Endothelial cell of umbilical vein (primary cell): ENCODE data around the gene QSER1. TPM values are rescaled to one million over a fixed set of nuclear protein-coding genes. Genes with fewer than 3 reads are reported as not detected.

Source experiments
- BruUV-seq: library from RNA; stranded (reverse); fragments of 400-500 nt; replicated peaks from 2 replicates; lab custom pipeline; 2021; lab: Mats Ljungman, UMichigan
- CTCF ChIA-PET: fragments of 300-600, 350-600 bp; sonication (Branson Sonifier 250); formaldehyde crosslinking; loops from one replicate; lab custom pipeline; 2021; ENCODE audit warnings: antibody characterized with exemption, inconsistent platforms; lab: Charles Lee
- POLR2A ChIA-PET: fragments of 300-600, 350-600 bp; sonication (Branson Sonifier 250); formaldehyde crosslinking; loops from one replicate; lab custom pipeline; 2021; ENCODE audit warnings: antibody characterized with exemption, inconsistent platforms; lab: Charles Lee
- DNase-seq: peaks from one replicate; pipeline ENCODE4 v3.0.0-alpha.2; 2011; ENCODE audit warnings: low read depth, low spot score
- FAIRE-seq: peaks from 2 replicates; lab custom pipeline; 2011; peaks lifted over from hg19 to GRCh38; lab: Jason Lieb, UNC
- H2AFZ ChIP-seq: 2 replicates; pipeline ENCODE4 v1.6.0; 2012; ENCODE audit warnings: low read depth, low read length, control low read depth, inconsistent platforms
- H3K27ac ChIP-seq: 2 replicates; pipeline ENCODE4 v1.5.1; 2011; ENCODE audit warnings: low read depth, mild to moderate bottlenecking, control low read depth, low read length, moderate library complexity; ENCODE audit not compliant: insufficient read depth
- H3K27me3 ChIP-seq, 2 experiments: 2 replicates each; pipeline versions ENCODE4 v1.6.0 to v1.6.1; 2011; ENCODE audit warnings: low read length in 2 of 2, mixed read lengths in 1 of 2; ENCODE audit not compliant: control insufficient read depth in 2 of 2, insufficient read depth in 2 of 2
- H3K36me3 ChIP-seq, 2 experiments: 2 replicates in 1 of 2; 3 replicates in 1 of 2; pipeline ENCODE4 v1.5.1; 2011; ENCODE audit warnings: low read length in 2 of 2, mild to moderate bottlenecking in 1 of 2, moderate library complexity in 1 of 2; ENCODE audit not compliant: control insufficient read depth in 2 of 2, insufficient read depth in 2 of 2; ENCODE audit errors: extremely low read depth in 1 of 2
- H3K4me1 ChIP-seq: 3 replicates; pipeline ENCODE4 v1.5.1; 2011; ENCODE audit warnings: mild to moderate bottlenecking, low read length; ENCODE audit not compliant: control insufficient read depth, insufficient read depth; ENCODE audit errors: extremely low read depth
- H3K4me2 ChIP-seq: 2 replicates; pipeline ENCODE4 v1.6.1; 2011; ENCODE audit warnings: low read length, control low read depth, mixed read lengths; ENCODE audit not compliant: insufficient read depth
- H3K4me3 ChIP-seq, 3 experiments: fragments of 200-600 bp in 1 of 3; sonication (generic), shearing (Covaris generic) in 1 of 3; replicated peaks in 1 of 3; 2 replicates each; pipeline ENCODE4 v1.5.1; 2011 to 2016; ENCODE audit warnings: control low read depth in 3 of 3, low read length in 3 of 3, mild to moderate bottlenecking in 2 of 3, inconsistent platforms in 1 of 3, low read depth in 1 of 3, moderate library complexity in 1 of 3; ENCODE audit not compliant: insufficient read depth in 1 of 3
- H3K79me2 ChIP-seq: 2 replicates; pipeline ENCODE4 v1.6.0; 2012; ENCODE audit warnings: low read length, inconsistent platforms; ENCODE audit not compliant: control insufficient read depth, insufficient read depth
- H3K9ac ChIP-seq: replicated peaks from 2 replicates; pipeline ENCODE3; 2011; ENCODE audit warnings: low read length, control low read depth; ENCODE audit not compliant: insufficient read depth; ENCODE audit errors: extremely low read depth
- H3K9me1 ChIP-seq: replicated peaks from 3 replicates; pipeline ENCODE4 v1.6.0; 2011; ENCODE audit warnings: mild to moderate bottlenecking, low read length; ENCODE audit not compliant: control insufficient read depth, insufficient read depth; ENCODE audit errors: extremely low read depth
- H3K9me3 ChIP-seq: replicated peaks from 2 replicates; pipeline ENCODE4 v1.5.1; 2012; ENCODE audit warnings: low read length, inconsistent platforms; ENCODE audit not compliant: control insufficient read depth, insufficient read depth
- H4K20me1 ChIP-seq: replicated peaks from 2 replicates; pipeline ENCODE3; 2011; ENCODE audit warnings: mild to moderate bottlenecking, low read length; ENCODE audit not compliant: control insufficient read depth, insufficient read depth; ENCODE audit errors: extremely low read depth
- CTCF ChIP-seq, 2 donors: IDR thresholded peaks; 1 replicate in 1 of 2; 2 replicates in 1 of 2; pipeline ENCODE4 v1.5.1; 2011; ENCODE audit warnings: low read length in 2 of 2, mild to moderate bottlenecking in 2 of 2, moderate library complexity in 2 of 2, control low read depth in 1 of 2, inconsistent platforms in 1 of 2, low read depth in 1 of 2; ENCODE audit not compliant: insufficient read depth in 1 of 2; ENCODE audit errors: extremely low read depth in 1 of 2
- GATA2 ChIP-seq: IDR thresholded peaks from 2 replicates; pipeline ENCODE4 v1.7.0; 2011; ENCODE audit warnings: low read depth, mild to moderate bottlenecking, moderate library complexity, mixed read lengths, low read length; ENCODE audit not compliant: insufficient read length, insufficient read depth
- MAX ChIP-seq: IDR thresholded peaks from 2 replicates; pipeline ENCODE4 v1.6.1; 2011; ENCODE audit not compliant: insufficient read depth, insufficient read length
- MYC ChIP-seq: IDR thresholded peaks from one replicate; pipeline ENCODE4 v1.6.1; 2011; ENCODE audit warnings: mild to moderate bottlenecking, low read depth, low read length
- POLR2A ChIP-seq: IDR thresholded peaks from 2 replicates; pipeline ENCODE4 v1.6.1; 2012; ENCODE audit warnings: low read depth, mild to moderate bottlenecking, control low read depth, low read length
- dilution Hi-C: fragments of 300-500 bp; cut with MboI; formaldehyde crosslinking; loops from one replicate; pipeline ENCODE4 v1.15.0; 2019; ENCODE audit warnings: low sequenced_read_pairs; ENCODE audit not compliant: extremely low pct_ligation_motif_present
- intact Hi-C: fragments of 100-400 bp; cut with micrococcal nuclease; formaldehyde crosslinking; loops from one replicate; pipeline ENCODE4 v1.10.0; 2022
- polyA plus RNA-seq, 4 experiments: library from polyadenylated mRNA; depleted of rRNA in 3 of 4; stranded (reverse) in 3 of 4; unstranded in 1 of 4; fragments of >200 nt; gene quantifications; 2 replicates each; pipeline versions ENCODE4 v1.2.1 to v1.2.3, GENCODE V29; 2011 to 2012; ENCODE audit warnings: missing spikeins in 1 of 4
- total RNA-seq: library from RNA; stranded (reverse); gene quantifications from 2 replicates; pipeline ENCODE4 v1.2.3, GENCODE V29; 2021

QSER1 gene
- total and polyA plus RNA-seq, 2 donors (not counting 3 experiments of a cell fraction or from before 2014, with no cell fraction given): 5.5 to 36.6 TPM

- ChIA-PET CTCF (interaction anchor here (1.0 to 2.6 kb wide), 4 partner anchors 8 to 105 kb away, joined by 6 to 32 read pairs (median 18); no protein-coding TSS in a partner anchor), POLR2A (no interaction called here)
- TF ChIP-seq MYC (no peak), GATA2 (no peak), POLR2A (no peak), MAX (no peak), CTCF (IDR thresholded peaks at IDR 0.05; ENCODE audit: extremely low read depth in 1 of 2, insufficient read depth in 1 of 2, low read depth in 1 of 2, low read length in 2 of 2) (peak; percentile 39 to 40)
- Histone ChIP-seq H3K27me3 (no peaks in the 10 kb centered on the region), H3K36me3 (peaks cover 0 to 3% of the 10 kb centered on the region in 2 experiments), H4K20me1 (no peaks in the 10 kb centered on the region), H3K9me3 (no peaks in the 10 kb centered on the region), H3K4me1 (no peaks in the 10 kb centered on the region), H3K27ac (no peak overlapping the region), H3K9ac (no peak overlapping the region), H3K4me3 (no peak overlapping the region), H2AFZ (no peak overlapping the region), H3K9me1 (no peaks in the 10 kb centered on the region), H3K79me2 (no peaks in the 10 kb centered on the region), H3K4me2 (no peak overlapping the region)
- BruUV-seq: no TSS peak
- dilution Hi-C loops: no loop called here
- intact Hi-C loops: loop anchor here (1.0 to 10.0 kb wide), 3 partner anchors 105 to 724 kb away; no protein-coding TSS in a partner anchor
- DNase-seq: peak; percentile 60
- FAIRE-seq: no peak
These were observed 68.0 kb downstream of the QSER1 start for GRCh38 chr11:32960553-32961164.
